ENCODE measurements around the gene SLC32A1. TPM values are rescaled to one million over a fixed set of nuclear protein-coding genes. Genes with fewer than 3 reads are reported as not detected.

SLC32A1 gene
- total RNA-seq, 1 donor from 2014 or later, result not detected

- Histone ChIP-seq H3K9me3 (replicated peaks) (no peaks in the 10 kb centered on the region), H3K27me3 (ENCODE audit: low read depth) (no peaks in the 10 kb centered on the region), H3K4me3 (no peak overlapping the region), H3K4me1 (no peaks in the 10 kb centered on the region), H3K36me3 (peaks cover 93% of the 10 kb centered on the region), H3K27ac (replicated peaks) (no peak overlapping the region)
- TF ChIP-seq CTCF (IDR thresholded peaks at IDR 0.05; ENCODE audit: borderline replicate concordance), result no peak
- DNase-seq, result no peak
- intact Hi-C loops (cut with micrococcal nuclease), result no loop called here
Measured at GRCh38 chr20:38766071-38766470, 41.8 kb downstream of the SLC32A1 start.

- Histone ChIP-seq H3K36me3 (peaks cover 95% of the 10 kb centered on the region), H3K9me3 (replicated peaks) (no peaks in the 10 kb centered on the region), H3K27me3 (ENCODE audit: low read depth) (no peaks in the 10 kb centered on the region), H3K27ac (replicated peaks) (no peak overlapping the region), H3K4me1 (no peaks in the 10 kb centered on the region), H3K4me3 (no peak overlapping the region)
- no peak for DNase-seq
- TF ChIP-seq CTCF (IDR thresholded peaks at IDR 0.05; ENCODE audit: borderline replicate concordance), result no peak
- intact Hi-C loops (cut with micrococcal nuclease), result no loop called here
Measured at GRCh38 chr20:38769376-38770295, 45.4 kb downstream of the SLC32A1 start.

- Histone ChIP-seq H3K9me3 (replicated peaks) (no peaks in the 10 kb centered on the region), H3K36me3 (peaks cover 92% of the 10 kb centered on the region), H3K4me3 (no peak overlapping the region), H3K27ac (replicated peaks) (no peak overlapping the region), H3K27me3 (ENCODE audit: low read depth) (no peaks in the 10 kb centered on the region), H3K4me1 (no peaks in the 10 kb centered on the region)
- no peak for TF ChIP-seq CTCF (IDR thresholded peaks at IDR 0.05; ENCODE audit: borderline replicate concordance)
- intact Hi-C loops (cut with micrococcal nuclease), result no loop called here
- DNase-seq, result no peak
Measured at GRCh38 chr20:38770546-38770945, 46.3 kb downstream of the SLC32A1 start.

- H3K36me3 ChIP-seq, result peaks cover 92% of the 10 kb centered on the region
- H3K9me3 ChIP-seq (replicated peaks), result no peaks in the 10 kb centered on the region
- no peak overlapping the region for H3K4me3 ChIP-seq
- no peaks in the 10 kb centered on the region for H3K4me1 ChIP-seq
- no peaks in the 10 kb centered on the region for H3K27me3 ChIP-seq (ENCODE audit: low read depth)
- intact Hi-C loops (cut with micrococcal nuclease), result no loop called here
- no peak overlapping the region for H3K27ac ChIP-seq (replicated peaks)
- no peak for DNase-seq
- no peak for TF ChIP-seq CTCF (IDR thresholded peaks at IDR 0.05; ENCODE audit: borderline replicate concordance)
Measured at GRCh38 chr20:38770970-38771369, 46.7 kb downstream of the SLC32A1 start.

- no peak for DNase-seq
- H3K9me3 ChIP-seq (replicated peaks), result no peaks in the 10 kb centered on the region
- H3K27ac ChIP-seq (replicated peaks), result no peak overlapping the region
- H3K27me3 ChIP-seq (ENCODE audit: low read depth), result no peaks in the 10 kb centered on the region
- intact Hi-C loops (cut with micrococcal nuclease), result no loop called here
- H3K36me3 ChIP-seq, result peaks cover 88% of the 10 kb centered on the region
- no peak for TF ChIP-seq CTCF (IDR thresholded peaks at IDR 0.05; ENCODE audit: borderline replicate concordance)
- no peaks in the 10 kb centered on the region for H3K4me1 ChIP-seq
- H3K4me3 ChIP-seq, result no peak overlapping the region
Measured at GRCh38 chr20:38771621-38772020, 47.3 kb downstream of the SLC32A1 start.

Data from left ventricle myocardium inferior (tissue), 1 donor.